HG02840 (cell line): Measurements from ENCODE around the gene NEK9.
"Not testable (repeated sequence)": the region's sequence is repeated elsewhere in the genome, so short reads cannot be mapped to it uniquely, and the experiment has no call there.

ENCODE experiments used
- ATAC-seq: cut with Tn5 transposase; IDR thresholded peaks from one replicate; pipeline ENCODE4 v1.9.1; 2021; ENCODE audit warnings: mild to moderate bottlenecking, moderate library complexity, moderate number of reproducible peaks; ENCODE audit not compliant: unreplicated experiment, low FRiP score

Gene NEK9

DNA sequence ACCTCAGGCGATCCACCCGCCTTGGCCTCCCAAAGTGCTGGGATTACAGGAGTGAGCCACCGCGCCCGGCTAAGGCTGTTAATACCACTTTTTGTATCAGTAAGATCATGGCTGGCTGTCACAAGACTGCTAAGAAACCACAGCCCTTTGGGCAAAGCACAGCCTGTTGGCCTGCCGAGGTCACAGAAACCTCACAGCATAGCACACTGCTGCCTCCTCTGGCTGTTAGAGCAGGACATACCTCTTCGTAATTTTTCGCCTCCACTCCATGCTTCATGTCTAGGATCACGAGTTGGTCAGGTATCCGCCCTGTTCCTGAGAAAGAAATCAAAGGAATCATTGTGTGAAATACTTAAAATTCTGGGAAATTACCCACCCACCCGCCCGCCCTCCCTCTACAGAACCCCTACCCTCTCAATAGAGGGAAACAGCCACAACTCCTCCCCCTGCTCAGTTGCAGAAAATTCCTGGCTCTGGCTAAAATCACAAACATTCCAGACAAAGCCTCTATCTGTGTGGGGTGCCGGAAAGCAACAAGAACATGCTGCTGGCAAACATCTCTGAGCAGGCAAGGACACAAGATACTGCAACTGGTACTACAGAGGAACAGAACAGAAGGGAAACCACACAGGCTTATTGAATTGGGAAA lies 20.7 kb upstream of the NEK9 start:
- ATAC-seq = no peak

DNA sequence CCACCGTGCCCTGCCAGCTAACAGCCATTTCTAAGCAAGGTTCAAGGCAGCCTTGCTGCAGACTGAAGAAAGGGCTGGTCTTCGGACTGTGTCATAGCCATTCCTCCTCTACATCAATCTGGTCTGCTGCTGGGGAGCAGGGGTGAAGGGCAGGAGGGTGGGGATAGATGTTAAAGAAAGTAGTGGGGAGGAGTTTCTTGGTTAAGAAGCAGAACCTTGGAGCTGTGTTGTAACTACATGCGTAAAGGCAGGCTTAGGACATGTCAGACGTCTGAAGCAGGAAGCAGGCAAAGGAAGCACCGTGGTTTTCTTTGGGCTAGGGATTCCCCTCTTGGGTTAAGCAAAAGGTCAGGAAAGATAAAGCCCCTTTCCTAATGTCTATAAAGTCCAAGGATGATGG lies 18.1 kb upstream of the NEK9 start:
- no peak for ATAC-seq

DNA sequence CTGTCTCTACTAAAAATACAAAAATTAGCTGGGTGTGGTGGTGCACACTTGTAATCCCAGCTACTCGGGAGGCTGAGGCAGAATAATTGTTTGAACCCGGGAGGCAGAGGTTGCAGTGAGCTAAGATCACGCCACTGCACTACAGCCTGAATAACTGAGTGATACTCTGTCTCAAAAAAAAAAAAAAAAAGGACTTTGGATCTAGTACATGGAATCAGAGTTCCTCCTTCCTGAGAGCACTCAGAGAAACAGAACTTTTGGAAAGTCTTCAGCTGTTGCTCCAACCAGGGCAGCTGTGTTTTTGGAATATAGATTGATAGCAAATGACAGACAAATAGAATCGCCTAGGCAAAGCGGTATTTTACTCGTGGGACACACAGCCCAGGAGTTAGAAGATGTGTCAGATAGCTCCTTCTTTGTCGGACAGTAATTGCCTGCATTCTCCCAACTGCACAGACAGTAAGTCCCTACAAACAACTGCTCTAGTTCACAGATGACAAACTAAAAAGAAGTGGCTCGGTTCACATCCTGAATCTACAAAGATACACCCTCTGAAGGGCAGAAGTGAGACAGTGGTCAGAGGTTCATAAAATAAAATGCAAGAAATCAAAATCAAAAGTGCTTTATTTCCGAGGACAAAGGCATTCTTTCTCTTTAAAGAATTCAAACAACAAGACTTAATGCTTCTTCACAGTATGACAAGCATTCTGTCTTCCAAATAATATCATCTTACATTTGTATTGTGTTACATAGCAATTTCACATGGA lies 17.1 kb upstream of the NEK9 start:
- no peak for ATAC-seq

- no peak for ATAC-seq
Measured at GRCh38 chr14:75142494-75142893, 15.6 kb upstream of the NEK9 start.

GRCh38 chr14:75141967-75142366 lies 15.1 kb upstream of the NEK9 start:
- ATAC-seq = no peak

GRCh38 chr14:75141062-75141461 lies 14.2 kb upstream of the NEK9 start:
- no peak for ATAC-seq

- ATAC-seq = no peak
Measured at GRCh38 chr14:75140620-75141019, 13.8 kb upstream of the NEK9 start.

- ATAC-seq = no peak
Measured at GRCh38 chr14:75139185-75139584, 12.3 kb upstream of the NEK9 start.

GRCh38 chr14:75138492-75138891 lies 11.6 kb upstream of the NEK9 start:
- no peak for ATAC-seq

GRCh38 chr14:75134644-75135043 lies 7.8 kb upstream of the NEK9 start:
- ATAC-seq = no peak

GRCh38 chr14:75133597-75133996 lies 6.7 kb upstream of the NEK9 start:
- no peak for ATAC-seq

DNA sequence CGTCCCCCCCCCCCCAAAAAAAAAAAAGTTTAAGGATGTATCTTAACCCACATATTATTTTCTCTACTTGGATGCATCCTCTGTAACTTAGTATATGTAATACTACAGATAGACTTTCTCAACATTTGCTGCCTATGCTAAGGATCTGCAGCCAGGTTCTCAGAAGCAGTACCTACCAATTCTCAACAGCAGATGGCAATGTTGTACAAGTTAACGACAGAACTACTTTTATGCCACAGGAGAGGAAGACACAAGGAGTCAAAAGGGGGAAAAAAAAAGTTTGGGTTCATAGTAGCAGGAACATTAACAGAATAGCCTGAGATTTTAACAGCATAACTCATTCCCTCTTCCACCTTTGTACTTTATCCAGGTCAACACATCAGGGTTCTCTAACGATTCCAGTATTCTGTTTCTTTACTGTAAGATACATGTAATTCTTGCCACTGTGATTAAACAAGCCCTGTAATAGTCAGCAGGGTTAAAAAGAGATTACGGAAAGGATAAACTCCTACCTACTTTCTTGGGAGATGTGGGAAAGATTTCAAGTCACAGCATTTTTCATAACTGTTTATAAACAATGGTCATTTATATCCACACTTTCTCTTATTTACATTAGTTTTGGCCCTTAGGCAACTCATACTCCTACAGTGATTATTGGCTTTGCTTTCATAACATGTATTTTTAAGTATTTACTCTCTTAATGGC lies 5.7 kb upstream of the NEK9 start:
- ATAC-seq = no peak

DNA sequence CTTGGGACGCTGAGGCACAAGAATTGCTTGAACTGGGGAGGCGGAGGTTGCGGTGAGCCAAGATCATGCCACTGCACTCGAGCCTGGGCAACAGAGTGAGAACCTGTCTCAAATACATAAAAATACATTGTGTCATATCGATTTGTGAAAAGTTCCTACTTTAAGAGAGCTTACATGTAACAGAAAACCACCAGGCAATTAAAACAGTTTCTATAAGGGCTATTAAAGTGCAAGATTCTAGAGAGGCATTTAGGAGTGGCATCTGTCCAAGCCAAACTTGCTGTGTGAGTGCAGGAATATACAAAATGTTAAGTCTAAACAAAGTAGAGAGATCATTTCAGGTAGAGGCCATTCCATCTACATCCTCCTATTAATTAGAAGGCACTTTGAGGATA lies 1.7 kb upstream of the NEK9 start:
- ATAC-seq = no peak

DNA sequence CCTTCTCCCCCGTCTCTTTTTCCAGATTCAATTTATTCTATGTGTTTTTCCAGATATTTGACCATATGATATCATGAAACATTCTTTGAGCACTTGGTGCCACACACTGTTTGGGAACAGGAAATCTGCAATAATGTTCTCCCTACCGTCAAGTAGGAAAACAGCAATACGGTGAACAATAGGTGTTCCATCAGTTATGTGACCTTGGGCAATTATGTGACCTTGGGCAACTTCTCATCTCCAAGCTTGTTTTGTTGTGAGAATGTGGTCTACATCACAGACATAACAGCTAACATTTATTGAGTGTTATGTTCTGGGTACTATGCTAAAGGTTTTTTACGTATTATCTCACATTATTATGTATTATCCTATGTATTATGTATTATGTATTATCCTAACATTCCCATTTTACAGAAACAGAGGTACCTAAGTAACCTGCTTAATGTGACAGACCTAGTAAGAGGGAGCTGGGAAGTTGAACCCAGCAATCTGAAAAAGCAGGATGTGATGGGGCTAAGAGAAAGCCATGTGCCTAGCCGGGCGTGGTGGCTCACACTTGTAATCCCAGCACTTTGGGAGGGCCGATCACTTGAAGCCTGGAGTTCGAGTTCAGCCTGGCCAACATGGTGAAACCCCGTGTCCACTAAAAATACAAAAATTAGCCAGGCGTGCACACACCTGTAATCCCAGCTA lies 1.2 kb upstream of the NEK9 start:
- no peak for ATAC-seq

GRCh38 chr14:75127474-75127820 lies 599 bp upstream of the NEK9 start:
- ATAC-seq = not testable (repeated sequence)

GRCh38 chr14:75126121-75126544 lies 715 bp downstream of the NEK9 start:
- no peak for ATAC-seq

DNA sequence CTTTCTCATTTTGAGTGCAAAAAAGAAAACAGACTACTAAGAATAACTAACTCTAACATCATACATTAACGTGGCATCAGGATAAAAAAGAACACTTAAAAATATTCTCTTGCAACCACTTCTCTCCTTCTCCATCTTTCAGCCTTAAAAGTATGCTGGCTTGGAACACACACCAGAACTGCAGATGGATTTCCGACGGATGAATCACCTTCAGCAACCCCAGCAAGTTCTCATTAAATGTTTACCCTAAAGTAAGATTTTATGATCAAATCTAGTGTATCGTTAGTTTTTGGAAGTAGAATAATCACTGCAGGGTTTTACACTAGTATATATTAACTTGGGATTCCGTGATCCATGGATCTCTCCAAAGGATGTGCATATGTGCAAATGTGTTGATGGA lies 1.2 kb downstream of the NEK9 start:
- no peak for ATAC-seq

DNA sequence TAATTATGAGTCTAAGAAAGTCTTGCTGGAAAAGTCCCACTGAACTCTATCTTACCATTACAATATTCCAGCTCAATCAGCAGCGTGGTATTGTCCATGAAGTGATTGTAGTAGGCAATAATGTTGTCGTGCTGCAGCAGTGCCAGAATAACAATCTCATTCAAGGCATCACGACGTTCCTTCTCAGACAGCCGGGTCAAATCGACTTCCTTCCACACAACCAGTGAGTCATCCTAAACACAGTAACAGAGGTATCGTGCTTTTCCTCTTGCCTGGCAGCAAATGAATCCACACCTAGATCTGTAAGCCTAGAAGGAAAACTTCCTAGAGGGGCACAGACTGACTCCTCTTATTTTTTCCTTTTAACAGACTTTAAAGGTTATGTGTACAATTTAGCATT lies 2.9 kb downstream of the NEK9 start:
- ATAC-seq = no peak

DNA sequence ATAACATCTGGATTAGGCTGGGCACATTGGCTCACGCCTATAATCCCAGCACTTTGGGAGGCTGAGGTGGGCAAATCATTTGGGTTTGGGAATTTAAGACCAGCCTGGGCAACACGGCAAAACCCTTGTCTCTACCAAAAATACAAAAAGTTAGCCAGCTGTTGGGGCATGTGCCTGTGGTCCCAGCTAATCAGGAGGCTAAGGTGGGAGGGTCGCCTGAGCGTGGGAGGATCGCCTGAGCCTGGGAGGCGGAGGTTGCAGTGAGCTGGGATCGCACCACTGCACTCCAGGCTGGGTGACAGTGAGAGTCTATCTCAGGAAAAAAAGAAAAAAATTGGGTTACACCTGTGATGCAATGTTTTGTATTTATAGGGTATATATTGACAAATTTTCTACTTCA lies 5.3 kb downstream of the NEK9 start:
- ATAC-seq = no peak

DNA sequence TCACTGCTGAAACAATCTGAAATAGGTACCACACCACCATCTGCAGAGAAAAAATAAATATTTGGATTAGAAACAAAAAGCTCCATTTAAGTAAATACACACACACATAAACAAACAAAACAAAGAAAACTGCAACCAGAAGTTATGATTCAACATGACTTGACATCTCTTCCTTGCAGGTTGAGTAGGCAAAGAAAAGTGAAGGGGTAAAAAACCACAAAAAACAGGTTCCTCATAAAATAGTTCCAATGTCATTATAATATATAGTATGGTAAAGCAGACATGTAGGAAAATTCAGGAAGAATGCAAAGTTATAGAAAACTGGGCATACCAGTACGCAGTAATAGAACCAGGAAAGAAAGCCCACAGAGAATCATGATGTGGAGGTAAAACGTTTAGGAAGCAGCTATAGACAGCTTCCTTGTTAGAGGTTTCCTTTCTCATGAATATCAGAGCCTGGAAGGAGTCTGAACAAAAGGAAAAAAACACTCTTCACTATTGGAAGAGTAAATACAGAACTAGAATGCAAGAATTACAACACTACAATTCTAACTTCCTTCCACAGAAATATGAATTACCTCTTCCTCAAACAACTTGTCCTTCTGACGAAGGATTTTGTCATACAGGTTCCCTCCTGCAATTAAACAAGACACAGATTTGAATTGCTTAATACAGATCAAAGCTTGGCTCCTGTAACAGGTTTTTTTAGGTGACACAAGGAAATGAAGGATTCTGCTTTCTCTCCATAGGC lies 6.1 kb downstream of the NEK9 start:
- no peak for ATAC-seq
